GM12892 (cell line): ENCODE measurements around the gene TNS3.

ENCODE experiments used
- POLR2A ChIP-seq: IDR thresholded peaks from 2 replicates; pipeline ENCODE4 v1.6.1; 2011; ENCODE audit warnings: low read depth, low read length, control low read depth
- TAF1 ChIP-seq: IDR thresholded peaks from 2 replicates; pipeline ENCODE4 v1.6.1; 2011; ENCODE audit warnings: low read depth, mild to moderate bottlenecking, control low read depth, low read length, borderline replicate concordance

DNA sequence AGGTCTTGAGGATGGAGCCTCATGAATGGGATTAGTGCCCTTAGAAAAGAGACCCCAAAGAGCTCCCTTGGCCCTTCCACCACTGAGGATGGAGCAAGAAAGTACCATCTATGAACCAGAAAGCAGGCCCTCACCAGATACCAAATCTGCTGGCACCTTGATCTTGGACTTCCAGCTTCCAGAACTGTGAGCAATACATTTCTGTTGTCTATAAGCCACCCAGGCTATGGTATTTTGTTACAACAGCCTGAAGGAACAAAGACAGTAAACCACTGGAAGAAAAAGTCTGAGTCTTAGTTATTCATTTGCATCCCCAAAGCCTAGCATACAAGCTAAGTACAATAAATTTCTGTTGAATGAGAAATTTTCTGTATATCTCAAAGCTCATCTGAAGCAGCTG, 37.9 kb upstream of the TNS3 start:
- TF ChIP-seq POLR2A (no peak), TAF1 (no peak)
